Measurements from ENCODE around the gene SUMF1.

The SUMF1 gene

DNA sequence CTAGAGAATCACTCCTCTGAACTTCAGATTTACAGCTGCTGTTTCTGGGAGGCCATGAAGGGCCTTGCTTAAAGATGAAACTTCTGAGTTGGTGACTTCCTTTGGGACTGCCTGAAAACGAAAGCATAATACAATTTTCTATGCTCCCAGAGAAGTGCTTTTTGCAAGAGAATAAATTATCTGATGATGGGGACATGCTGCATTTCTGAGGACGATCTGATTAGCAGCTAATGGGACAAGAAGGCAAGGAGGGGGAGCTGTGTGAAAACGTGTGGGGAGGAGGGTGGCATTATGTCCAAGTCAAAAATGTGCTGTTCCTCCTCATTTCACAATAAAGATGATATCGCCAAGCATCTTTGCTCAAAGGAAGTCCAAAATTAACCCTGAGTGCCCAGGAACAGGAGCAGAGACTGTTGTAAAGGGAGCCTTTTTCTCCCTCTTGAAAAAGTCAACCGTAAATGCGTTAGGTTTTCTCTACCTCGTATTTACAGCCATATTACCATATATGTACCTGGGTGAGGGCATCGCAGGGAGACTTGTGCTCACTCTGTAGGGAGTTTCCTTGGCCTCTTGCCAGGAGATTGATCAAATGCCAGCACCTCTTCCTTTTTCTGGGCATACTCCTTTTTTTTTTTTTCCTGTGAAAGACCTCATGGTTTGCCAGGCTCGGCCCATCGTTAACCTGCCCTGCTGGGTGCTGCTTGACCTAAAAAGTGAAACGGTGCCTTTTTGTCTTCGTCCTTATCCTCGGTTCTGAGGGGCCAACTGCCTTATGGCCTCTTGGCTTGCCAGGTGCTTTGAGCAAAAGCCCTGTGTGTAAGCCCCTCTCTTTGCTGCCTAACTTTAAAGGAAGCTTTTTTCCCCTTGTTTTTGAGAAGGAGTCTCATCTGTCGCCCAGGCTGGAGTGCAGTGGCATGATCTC, 37.5 kb upstream of the SUMF1 start:
- Histone ChIP-seq H2AFZ (ENCODE audit: low read depth) (peak overlapping the region; percentile 59), H3K27ac (peak overlapping the region; percentile 67), H4K20me1 (ENCODE audit: insufficient read depth) (no peaks in the 10 kb centered on the region), H3K79me2 (ENCODE audit: insufficient read depth, low read depth) (no peaks in the 10 kb centered on the region), H3K4me2 (peak overlapping the region; percentile 91), H3K4me1 (ENCODE audit: low read depth, poor library complexity, severe bottlenecking) (peaks cover 89% of the 10 kb centered on the region), H3K9ac (peak overlapping the region; percentile 18; the same call in 1 of the 2 replicates), H3K36me3 (ENCODE audit: insufficient read depth) (no peaks in the 10 kb centered on the region), H3K27me3 (ENCODE audit: insufficient read depth, low read depth) (no peaks in the 10 kb centered on the region), H3K4me3 (IDR thresholded peaks at IDR 0.05; ENCODE audit: insufficient read depth, low read depth, low read length) (no peak overlapping the region)
- TF ChIP-seq, protein P1, sequence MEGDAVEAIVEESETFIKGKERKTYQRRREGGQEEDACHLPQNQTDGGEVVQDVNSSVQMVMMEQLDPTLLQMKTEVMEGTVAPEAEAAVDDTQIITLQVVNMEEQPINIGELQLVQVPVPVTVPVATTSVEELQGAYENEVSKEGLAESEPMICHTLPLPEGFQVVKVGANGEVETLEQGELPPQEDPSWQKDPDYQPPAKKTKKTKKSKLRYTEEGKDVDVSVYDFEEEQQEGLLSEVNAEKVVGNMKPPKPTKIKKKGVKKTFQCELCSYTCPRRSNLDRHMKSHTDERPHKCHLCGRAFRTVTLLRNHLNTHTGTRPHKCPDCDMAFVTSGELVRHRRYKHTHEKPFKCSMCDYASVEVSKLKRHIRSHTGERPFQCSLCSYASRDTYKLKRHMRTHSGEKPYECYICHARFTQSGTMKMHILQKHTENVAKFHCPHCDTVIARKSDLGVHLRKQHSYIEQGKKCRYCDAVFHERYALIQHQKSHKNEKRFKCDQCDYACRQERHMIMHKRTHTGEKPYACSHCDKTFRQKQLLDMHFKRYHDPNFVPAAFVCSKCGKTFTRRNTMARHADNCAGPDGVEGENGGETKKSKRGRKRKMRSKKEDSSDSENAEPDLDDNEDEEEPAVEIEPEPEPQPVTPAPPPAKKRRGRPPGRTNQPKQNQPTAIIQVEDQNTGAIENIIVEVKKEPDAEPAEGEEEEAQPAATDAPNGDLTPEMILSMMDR (conservative IDR thresholded peaks at IDR 0.05; ENCODE audit: low read depth, low read length), result no peak

GRCh38 chr3:4503050-4503449, 36.0 kb upstream of the SUMF1 start:
- peaks cover 76% of the 10 kb centered on the region for H3K4me1 ChIP-seq (ENCODE audit: low read depth, poor library complexity, severe bottlenecking)
- H3K27ac ChIP-seq, result peak overlapping the region; percentile 10; the same call in 1 of the 2 replicates

GRCh38 chr3:4501927-4502326, 34.9 kb upstream of the SUMF1 start:
- H3K9ac ChIP-seq, result no peak overlapping the region
- H4K20me1 ChIP-seq (ENCODE audit: insufficient read depth), result no peaks in the 10 kb centered on the region
- no peak overlapping the region for H3K27ac ChIP-seq
- no peak overlapping the region for H2AFZ ChIP-seq (ENCODE audit: low read depth)
- H3K4me2 ChIP-seq, result no peak overlapping the region
- peaks cover 76% of the 10 kb centered on the region for H3K4me1 ChIP-seq (ENCODE audit: low read depth, poor library complexity, severe bottlenecking)
- H3K4me3 ChIP-seq (IDR thresholded peaks at IDR 0.05; ENCODE audit: insufficient read depth, low read depth, low read length), result no peak overlapping the region
- no peaks in the 10 kb centered on the region for H3K79me2 ChIP-seq (ENCODE audit: insufficient read depth, low read depth)
- H3K27me3 ChIP-seq (ENCODE audit: insufficient read depth, low read depth), result no peaks in the 10 kb centered on the region
- TF ChIP-seq, protein P1 (conservative IDR thresholded peaks at IDR 0.05; ENCODE audit: low read depth, low read length), result no peak
- H3K36me3 ChIP-seq (ENCODE audit: insufficient read depth), result no peaks in the 10 kb centered on the region

More at GRCh38 chr3:4503050-4503449, 36.0 kb upstream of the SUMF1 start:
- H2AFZ ChIP-seq (ENCODE audit: low read depth), result no peak overlapping the region
- peak overlapping the region; percentile 91 for H3K4me2 ChIP-seq
- no peaks in the 10 kb centered on the region for H3K36me3 ChIP-seq (ENCODE audit: insufficient read depth)
- H4K20me1 ChIP-seq (ENCODE audit: insufficient read depth), result no peaks in the 10 kb centered on the region
- H3K27me3 ChIP-seq (ENCODE audit: insufficient read depth, low read depth), result no peaks in the 10 kb centered on the region
- TF ChIP-seq, protein P1 (conservative IDR thresholded peaks at IDR 0.05; ENCODE audit: low read depth, low read length), result no peak
- H3K9ac ChIP-seq, result no peak overlapping the region
- no peak overlapping the region for H3K4me3 ChIP-seq (IDR thresholded peaks at IDR 0.05; ENCODE audit: insufficient read depth, low read depth, low read length)
- H3K79me2 ChIP-seq (ENCODE audit: insufficient read depth, low read depth), result no peaks in the 10 kb centered on the region

- Histone ChIP-seq H3K27ac (no peak overlapping the region), H3K4me3 (IDR thresholded peaks at IDR 0.05; ENCODE audit: insufficient read depth, low read depth, low read length) (no peak overlapping the region), H4K20me1 (ENCODE audit: insufficient read depth) (no peaks in the 10 kb centered on the region), H3K4me1 (ENCODE audit: low read depth, poor library complexity, severe bottlenecking) (peaks cover 76% of the 10 kb centered on the region), H3K27me3 (ENCODE audit: insufficient read depth, low read depth) (no peaks in the 10 kb centered on the region), H3K4me2 (no peak overlapping the region), H3K9ac (no peak overlapping the region), H2AFZ (ENCODE audit: low read depth) (no peak overlapping the region), H3K79me2 (ENCODE audit: insufficient read depth, low read depth) (no peaks in the 10 kb centered on the region), H3K36me3 (ENCODE audit: insufficient read depth) (no peaks in the 10 kb centered on the region)
- TF ChIP-seq, protein P1 (conservative IDR thresholded peaks at IDR 0.05; ENCODE audit: low read depth, low read length), result no peak
Measured at GRCh38 chr3:4501437-4501836, 34.4 kb upstream of the SUMF1 start.

Measured in KMS-11 (cell line).